ENCODE measurements around the gene SH3RF3.
"Not testable (repeated sequence)": the region's sequence is repeated elsewhere in the genome, so short reads cannot be mapped to it uniquely, and the experiment has no call there.

The SH3RF3 gene

DNA sequence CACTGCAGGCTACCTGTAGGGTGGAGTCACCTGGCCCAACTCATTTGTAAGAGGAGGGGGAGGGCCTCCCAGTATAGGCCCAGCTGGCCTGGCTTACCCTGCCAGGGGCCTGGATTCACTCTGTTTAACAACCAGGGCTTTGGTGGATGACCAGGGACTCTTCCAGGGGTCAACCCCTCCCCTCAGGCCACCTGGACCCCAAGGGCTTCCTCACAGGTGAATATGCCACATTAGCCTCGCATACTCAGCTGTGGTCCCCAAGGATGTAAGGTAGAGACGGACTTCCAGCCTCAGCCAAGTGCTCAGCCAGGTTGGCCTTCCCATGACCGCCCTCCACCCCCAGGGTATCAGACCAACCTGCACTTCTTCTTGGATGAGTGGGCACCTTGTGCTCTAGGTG lies 8.8 kb upstream of the SH3RF3 start:
- no peak for DNase-seq

DNA sequence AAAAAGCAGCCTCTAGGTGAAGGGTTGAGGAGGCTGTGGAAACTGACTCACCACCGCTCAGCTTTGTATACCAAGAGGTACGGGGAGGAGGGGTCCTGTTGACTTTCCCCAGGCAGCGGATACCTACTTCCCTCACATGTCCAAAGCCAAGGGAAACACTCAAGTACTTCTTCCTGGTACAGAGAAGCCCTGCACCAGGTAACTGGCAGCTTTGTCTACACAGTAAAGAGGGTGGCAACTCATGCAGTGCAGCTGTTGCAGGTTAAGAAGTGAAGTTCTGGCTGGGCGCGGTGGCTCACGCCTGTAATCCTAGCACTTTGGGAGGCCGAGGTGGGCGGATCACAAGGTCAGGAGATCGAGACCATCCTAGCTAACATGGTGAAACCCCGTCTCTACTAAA lies 8.3 kb upstream of the SH3RF3 start:
- DNase-seq: not testable (repeated sequence)

DNA sequence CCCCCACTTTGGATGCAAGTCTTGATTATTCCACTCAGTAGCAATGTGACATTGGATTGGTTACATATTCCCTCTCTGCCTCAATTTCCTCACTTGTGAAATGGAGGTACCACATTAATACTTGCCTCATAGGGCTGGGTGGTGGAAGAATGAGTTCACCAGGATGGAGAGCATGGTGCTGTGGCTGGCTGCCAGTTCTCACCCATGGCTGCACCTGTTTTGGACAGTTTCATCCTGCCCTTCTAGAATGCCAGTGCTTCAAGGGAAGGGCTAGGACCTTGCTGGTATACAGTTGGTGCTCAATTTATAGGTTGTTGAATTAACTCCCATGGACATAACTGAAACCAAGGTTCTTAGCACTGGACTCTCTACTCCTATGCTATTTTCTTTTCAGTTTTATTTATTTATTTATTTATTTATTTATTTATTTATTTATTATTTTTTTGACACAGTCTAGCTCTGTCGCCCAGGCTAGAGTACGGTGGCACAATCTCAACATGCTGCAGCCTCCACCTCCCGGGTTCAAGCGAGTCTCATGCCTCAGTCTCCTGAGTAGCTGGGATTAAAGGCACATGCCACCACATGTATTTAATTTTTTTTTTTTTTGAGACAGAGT lies 5.3 kb upstream of the SH3RF3 start:
- DNase-seq: no peak

DNA sequence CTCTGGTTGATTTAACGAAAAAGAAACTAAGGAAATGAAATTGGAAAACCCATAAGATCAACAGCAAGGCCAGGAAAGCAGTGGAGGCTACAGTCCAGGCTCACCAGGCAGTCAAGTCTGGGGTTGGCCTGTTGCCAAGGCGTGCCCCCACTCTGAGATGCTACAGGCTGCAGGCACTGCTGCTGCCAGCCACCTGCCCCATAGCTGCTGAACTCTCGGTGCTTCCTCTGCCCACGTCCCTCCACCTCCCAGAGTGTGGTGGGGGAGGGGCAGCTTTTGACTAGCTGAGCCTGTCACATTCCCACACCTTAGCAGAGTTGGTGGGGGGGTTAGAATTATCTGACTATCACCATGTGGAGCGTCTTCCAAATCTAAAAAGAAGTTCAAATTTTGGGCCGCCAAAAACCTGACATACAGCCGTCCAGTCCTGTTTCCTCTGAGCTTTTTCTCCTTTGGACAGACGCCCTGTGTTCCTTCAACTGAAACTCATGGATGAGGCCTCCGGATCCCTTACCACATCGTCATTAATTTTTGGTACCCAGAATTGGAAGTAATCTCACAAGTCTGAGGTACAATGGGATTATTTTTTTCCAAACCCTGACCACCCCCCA lies 3.9 kb upstream of the SH3RF3 start:
- no peak for DNase-seq

DNA sequence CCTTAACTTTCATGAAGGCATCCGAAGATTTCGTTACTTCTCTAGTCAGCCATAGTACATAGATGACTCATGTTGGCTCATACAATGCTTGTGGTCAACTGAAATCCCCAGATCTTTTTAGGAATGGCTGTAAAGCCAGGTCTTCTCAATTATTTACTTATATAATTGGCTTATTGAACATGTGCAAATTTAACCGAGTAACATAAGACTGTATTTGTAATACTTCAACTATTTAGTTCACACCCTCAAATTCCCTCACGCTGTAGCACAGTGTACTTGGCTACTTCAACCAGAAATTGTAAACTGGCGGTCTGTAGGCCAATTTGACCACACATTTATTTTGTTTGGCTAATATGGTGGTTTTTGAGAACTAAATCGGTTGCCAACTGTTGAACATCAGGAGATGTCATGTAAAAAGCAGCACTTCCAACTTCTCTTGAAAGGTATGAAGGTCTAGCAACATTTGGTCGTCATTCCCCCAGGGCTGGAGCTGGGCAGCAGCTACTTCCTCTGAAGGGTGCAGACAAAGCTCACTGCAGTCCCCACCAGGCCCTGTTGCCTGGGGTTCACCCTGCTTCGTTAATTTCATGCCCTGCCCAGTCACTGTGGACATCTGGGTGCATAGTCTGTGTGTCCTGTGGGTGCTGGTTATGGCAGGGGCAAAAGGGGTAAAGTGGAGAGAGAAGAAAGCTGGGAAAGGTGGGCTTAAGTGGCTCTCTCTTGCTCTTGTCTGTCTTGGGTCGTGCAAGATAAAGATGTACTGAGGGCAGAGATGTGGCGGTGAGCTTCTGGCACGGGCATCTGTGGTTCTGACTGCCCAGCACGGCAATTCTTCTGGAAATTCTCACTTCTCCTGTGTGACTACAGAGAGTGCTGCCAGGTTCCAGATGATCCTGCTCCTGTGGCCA lies 3.2 kb upstream of the SH3RF3 start:
- DNase-seq: no peak

DNA sequence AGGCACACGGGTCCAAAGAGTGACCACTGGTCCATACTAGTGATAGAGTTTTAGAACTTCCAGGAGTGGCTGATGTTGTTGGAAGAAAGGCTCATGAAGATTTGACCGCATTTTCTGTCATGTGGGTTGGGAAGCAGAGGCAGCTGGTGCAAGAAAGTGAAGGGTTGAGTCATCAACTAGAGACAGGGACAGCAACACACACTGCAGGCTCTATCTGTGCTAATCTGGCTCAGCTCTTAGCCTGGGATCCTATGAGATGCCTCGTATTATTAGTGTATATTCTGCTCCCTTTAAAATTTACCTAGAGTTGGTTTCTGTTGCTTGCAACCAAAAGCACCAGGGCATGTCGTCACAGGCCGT lies 2.5 kb upstream of the SH3RF3 start:
- no peak for DNase-seq

DNA sequence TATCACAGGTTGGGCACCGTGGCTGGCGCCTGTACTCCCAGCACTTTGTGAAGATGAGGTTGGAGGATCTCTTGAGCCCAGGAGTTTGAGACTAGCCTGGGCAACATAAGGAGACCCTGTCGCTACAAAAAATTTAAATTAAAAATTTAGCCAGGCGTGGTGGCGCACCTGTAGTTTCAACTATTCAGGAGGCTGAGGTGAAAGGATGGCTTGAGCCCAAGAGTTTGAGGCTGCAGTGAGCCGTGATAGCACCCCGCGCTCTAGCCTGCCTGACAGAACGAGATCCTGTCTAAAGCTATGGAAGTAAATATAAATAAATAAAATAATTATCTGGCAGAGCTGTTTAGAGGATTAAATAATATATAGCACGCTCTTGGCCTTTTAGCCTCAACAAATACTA lies 1.4 kb upstream of the SH3RF3 start:
- DNase-seq: no peak

DNA sequence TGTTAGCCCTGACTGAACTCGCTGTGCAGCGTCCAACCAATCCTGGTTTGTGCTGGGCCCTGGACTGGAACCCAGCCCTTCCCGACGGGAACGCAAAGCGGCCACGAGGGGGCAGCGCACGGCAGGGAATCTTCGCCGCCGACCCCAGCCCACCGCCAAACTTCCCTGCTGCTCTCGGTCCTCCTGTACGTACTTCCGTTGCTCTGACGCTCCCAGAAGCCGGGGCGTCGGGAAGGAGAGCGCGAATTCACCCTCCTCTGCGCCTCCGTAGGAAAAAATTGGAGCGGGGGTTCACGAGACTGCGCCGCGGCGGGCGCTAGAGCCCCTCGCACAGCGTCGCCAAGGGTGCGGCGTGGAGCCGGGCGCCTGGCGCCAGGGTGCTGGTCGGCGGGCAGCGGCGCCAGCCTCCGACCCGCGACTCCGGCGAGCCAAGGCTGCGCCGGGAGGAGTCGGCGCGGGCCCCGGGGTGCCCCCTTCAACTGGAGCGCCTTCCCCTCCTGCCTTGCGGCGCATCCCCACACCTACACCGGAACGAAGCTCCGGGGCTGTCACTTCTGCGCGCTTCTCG lies 873 bp upstream of the SH3RF3 start:
- DNase-seq: peak; percentile 61

DNA sequence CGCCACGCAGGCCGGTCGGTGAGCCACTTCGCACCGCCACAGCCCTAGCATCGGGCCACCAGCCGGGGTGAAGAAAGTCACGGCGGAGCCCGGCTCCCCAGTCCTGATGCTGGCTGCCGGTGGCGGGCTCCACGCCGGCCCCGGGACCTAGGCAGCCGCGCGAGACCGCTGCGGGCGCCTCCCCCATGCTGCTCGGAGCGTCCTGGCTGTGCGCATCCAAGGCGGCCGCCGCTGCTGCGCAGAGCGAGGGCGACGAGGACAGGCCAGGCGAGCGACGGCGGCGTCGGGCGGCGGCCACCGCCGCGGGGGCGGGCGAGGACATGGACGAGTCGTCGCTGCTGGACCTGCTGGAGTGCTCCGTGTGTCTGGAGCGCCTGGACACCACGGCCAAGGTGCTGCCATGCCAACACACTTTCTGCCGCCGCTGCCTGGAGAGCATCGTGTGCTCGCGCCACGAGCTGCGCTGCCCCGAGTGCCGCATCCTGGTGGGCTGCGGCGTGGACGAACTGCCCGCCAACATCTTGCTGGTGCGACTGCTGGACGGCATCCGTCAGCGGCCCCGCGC lies 433 bp downstream of the SH3RF3 start:
- no peak for DNase-seq

DNA sequence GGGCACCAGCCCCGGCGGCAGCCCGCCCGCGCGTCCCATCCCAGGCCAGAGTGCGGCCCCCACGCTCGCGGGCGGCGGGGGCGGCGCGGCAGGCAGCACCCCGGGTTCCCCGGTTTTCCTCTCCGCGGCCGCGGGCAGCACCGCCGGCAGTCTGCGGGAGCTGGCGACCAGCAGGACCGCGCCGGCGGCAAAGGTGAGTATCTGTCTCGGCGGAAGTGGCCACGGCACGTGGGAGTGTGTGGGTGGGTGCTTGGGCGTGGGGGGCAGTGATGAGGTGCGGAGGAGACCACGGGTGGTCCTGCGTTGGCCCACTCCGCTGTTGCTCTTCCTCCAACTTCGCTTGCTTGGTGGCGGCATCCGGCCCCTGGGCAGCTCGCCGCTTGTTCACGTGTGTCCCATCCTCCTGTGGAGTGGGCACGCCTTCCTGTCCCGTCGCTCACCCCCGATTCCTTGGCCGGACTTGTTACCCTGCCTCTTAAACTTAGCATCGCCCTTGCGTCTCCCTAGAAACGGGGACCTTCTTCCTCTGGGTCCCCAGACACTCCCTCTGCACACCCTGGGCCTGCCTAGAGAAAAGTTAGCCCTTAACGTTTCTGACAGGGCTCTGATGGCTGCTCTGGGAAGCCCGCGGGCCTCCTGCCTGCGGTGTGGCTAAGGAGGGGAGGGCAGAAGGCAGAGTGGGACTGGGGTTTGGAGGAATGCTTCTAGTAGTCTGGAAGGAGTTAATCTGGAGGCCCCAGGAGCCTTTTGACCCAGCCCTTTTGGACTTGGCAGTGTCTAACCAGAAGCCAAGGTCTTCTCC lies 1.1 kb downstream of the SH3RF3 start:
- DNase-seq: no peak

DNA sequence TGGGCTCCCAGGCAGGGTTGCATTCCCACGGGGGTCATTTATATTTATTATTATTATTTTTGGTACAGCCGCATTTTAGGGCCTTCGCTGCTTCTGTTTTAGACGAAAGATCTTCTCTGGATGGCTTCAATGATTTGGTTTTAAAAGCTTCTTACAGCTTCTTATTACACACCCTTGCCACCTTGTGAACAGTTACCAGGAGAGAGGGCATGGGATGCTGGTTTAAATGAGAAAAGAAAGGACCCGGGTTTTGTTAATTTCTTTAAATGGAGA lies 1.7 kb downstream of the SH3RF3 start:
- no peak for DNase-seq

DNA sequence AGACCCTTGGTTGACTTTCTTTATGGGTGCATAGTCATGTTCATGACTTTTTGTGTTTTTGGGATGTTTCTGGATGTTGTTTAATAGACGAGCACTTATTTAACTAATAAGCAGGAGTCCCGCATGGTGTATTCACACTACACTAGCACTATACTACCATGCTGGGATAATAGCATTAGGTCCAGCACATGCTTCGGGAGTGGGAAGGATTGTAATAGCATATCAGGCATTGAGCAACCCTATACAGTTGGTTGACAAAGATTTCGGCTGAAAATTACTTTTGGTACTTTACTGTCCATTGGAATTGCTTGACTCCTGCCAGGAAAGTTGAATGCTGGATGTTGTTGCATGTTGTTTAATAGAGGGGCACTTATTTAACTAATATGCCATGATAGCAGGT lies 2.8 kb downstream of the SH3RF3 start:
- DNase-seq: no peak

DNA sequence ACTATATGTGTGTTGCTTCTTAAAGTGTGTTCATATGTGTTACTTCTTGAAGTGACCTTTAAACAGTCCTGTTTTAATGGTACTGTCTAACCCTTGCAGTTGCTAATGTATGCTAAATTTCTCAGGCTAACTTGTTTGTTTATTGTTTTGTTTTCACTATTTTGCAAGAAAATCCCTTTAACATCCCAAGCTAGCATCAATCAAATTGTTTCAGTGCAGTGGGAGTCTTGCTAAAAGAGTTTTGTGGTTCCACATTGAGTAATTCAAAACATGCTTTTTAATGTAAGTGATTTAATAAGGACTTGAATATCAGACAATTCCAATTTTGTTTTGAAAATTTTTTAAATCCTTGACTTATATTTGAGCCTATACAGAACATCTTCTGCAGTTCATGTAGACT lies 3.6 kb downstream of the SH3RF3 start:
- no peak for DNase-seq

DNA sequence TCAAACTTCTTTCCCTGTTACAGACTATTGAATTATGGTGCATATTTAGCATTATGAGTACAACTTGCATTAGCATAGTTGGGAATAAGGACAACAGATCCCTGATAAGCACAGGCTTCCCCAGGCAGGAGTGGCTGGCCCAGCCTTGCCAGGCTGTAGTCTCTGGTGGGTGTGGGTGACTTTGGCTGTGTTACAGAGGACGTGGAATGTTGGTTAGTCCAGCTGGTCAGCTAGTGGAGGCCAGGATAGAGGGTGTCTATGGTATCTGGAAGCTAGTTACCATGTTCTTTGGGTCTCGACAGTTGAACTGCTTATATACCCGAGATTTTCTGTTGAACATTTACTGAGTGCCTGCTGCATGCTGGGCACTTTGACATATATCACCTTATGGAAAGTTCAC lies 4.7 kb downstream of the SH3RF3 start:
- DNase-seq: no peak

DNA sequence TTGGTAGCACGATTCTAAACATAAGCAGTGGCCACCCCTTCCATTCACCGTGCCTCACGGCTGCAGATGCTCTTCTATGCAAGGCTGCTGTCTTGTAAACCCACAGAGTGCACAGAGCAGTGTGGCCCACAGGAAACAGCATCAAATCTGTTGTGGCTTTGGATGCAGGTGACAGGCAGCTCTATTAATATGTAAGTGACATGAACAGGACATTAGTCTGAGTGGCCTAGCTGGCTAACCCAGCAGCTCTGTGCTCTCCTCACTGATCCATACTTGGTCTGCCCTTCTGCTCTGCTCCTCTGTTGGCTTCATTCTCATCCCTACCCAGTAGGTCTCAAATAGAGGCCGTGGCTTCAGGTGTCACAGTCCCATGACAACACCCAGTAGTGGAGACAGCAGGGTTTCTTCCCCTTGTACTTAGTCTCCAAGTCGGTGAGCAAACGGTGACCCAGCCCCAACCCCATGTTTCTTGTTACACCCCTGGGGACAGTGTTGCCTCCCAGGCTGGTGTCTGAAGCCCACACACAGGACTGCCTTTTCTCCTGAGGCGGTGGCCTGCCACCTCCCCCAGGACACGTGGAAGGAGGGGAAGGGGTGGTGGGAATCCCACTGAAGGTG lies 5.8 kb downstream of the SH3RF3 start:
- DNase-seq: no peak

DNA sequence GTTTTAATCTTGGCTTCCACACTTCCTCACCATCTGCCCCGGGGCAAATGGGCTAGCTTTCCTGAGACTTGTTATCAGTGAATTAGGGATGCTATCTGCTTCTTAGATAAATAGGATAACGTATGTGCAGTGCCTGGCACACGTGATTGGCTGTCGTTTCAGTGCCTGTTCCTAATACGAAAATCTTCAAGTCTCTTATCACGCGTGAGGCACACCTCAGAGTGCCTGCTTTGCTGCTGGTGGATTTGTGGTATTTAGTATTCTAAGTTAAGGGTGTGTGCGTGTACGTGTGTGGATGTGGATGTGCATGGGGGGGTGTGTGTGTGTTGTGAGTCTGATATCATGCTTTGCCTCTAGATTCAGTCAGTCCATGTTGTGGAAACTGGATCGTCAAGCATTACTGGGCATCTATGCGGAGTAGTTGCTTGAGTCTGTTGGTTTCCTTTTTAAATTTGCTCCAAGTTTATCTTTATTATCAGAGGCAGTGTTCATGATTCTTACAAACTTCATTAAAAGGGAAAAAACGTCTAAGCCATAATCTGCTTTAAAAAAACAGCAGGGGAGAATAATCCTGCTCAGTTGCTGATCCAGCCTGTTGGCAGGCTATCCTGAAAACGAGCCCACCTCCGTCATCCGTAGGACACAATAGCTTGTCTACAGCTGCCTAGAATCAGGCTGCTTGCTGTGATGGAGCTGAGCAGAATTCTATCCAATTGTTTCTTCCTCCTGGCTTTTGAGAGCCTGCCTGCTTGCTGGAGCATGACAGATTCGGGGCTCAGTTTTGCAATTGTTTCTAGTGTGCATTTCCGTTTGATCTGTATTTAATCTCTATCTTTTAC lies 6.6 kb downstream of the SH3RF3 start:
- DNase-seq: peak; percentile 18

DNA sequence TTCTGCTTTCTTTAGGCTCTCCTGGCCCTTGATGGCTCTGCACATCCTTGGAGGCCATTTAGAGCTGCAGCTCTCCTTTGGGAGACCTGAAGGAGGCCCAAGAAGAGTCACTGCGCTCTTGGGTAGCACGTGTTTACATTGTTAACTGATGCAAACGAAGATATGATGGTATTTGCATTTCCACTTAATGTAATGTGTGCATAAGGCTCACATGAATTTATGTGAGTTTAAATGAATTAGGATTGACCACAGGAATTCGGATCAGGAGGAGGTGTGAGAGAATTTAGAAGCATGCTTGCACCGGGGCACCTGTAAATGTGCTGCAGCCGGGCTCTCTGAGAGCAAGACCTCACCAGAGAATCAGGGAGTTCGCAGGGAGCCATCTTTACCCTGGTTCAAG lies 7.5 kb downstream of the SH3RF3 start:
- DNase-seq: no peak

DNA sequence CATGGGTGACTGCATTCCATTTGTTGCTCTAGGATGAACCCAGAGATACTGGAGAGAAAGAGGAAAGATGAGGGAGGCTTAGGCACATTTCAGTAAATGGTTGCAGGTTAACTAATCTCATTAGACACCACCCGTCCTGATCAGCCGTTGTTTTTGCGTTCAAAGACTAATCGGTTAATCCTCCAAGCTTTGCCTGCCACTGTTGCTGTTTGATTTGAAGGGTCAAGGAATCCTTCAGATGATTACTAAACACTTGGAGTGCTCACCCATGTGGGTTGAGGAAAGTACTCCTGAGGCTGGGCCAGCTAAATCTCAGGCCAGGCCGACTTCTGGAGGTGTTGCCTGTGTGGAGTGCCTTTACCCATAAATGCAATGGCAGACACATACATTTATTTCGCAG lies 8.6 kb downstream of the SH3RF3 start:
- DNase-seq: no peak

DNA sequence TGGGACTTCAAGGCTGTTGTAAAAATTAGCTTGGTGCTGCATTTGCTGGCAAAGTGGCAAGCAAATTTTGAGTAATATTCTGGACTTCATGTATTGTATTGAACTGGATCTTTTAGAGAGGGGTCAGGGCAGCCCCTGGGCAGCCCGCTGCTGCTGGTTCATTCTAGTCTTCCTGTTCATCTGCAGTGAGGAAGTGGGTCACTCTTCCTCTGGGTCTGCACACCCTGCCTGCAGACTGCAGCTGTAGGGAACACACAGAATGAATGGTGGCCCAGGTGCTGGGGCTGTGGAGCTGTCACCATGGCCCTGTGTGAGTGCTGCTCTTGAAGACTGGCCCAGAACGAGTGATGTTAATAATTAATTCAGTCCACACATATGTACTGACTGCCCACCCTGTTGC lies 9.4 kb downstream of the SH3RF3 start:
- no peak for DNase-seq

DNA sequence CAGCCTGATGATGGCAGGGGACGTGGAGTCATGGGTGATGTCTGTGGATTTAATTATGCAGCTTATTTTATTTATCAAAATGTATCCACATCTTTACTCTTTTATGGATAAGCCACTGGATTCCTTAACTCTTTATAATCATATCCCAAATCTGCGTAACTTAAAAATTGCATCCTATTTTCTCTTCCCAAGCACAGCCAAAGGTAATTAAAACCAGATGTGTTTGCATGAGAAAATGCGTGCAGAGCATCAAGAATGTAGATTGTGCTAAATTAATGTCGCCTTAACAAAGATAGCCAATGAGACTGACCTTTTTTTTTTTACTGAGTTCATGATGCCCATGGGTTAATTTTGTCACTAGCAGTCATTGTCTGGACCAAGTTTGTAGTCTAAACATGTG lies 10.0 kb downstream of the SH3RF3 start:
- no peak for DNase-seq

DNA sequence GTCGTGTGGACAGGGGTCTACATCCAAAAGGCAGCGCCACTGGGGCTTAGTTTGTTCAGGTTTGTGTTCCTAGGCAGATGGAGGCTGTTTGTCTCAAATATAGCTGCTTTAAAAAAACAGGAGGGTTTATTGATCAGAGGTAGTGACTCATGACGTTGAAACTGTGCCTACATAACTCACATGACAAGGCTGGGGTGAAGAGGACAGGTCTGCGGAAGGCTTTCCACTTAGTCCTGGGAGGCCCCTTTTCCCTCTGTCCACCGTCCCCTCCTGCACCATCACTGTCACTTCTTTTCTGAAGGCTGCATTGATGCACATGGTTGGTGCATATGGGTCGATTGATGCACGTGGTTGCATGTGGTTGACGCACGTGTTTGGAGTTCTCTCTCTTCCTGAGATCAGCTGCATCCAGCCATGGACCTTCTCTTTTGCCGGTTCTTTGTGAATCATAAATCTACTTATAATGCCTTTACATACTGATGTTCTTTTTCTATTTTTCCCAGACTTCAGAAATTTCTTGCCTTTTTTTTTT lies 10.9 kb downstream of the SH3RF3 start:
- no peak for DNase-seq
